HEK293 (cell line): Measurements from ENCODE around the gene EVI5L.

ENCODE experiments used
- HOXD13 ChIP-seq: sonication (generic); formaldehyde crosslinking; IDR thresholded peaks from 2 replicates; pipeline ENCODE4 v1.8.0; 2022; ENCODE audit warnings: missing genetic modification reagents, borderline replicate concordance
- IKZF3 ChIP-seq: fragments of 450-650 bp; IDR thresholded peaks from 2 replicates; pipeline ENCODE4 v1.5.0; 2018; ENCODE audit warnings: missing biosample characterization, mild to moderate bottlenecking, missing genetic modification characterization, moderate library complexity
- KLF8 ChIP-seq: fragments of 450-650 bp; formaldehyde crosslinking; IDR thresholded peaks from 2 replicates; pipeline ENCODE4 v1.5.1; 2016; ENCODE audit warnings: missing biosample characterization, missing genetic modification characterization
- PRDM10 ChIP-seq: fragments of 450-650 bp; formaldehyde crosslinking; IDR thresholded peaks from 2 replicates; pipeline ENCODE4 v1.5.1; 2016; ENCODE audit warnings: missing biosample characterization, missing genetic modification characterization
- PRDM6 ChIP-seq: fragments of 450-650 bp; formaldehyde crosslinking; IDR thresholded peaks from 2 replicates; pipeline ENCODE4 v1.5.1; 2017; ENCODE audit warnings: missing biosample characterization, missing genetic modification characterization
- RBAK ChIP-seq: fragments of 450-650 bp; formaldehyde crosslinking; IDR thresholded peaks from 2 replicates; pipeline ENCODE4 v1.5.1; 2016; ENCODE audit warnings: missing biosample characterization, missing genetic modification characterization
- TCF7L2 ChIP-seq: IDR thresholded peaks from 2 replicates; pipeline ENCODE4 v1.6.1; 2011; ENCODE audit warnings: low read depth, mild to moderate bottlenecking, inconsistent platforms, low read length, moderate library complexity, borderline replicate concordance
- ZNF223 ChIP-seq: fragments of 450-650 bp; formaldehyde crosslinking; IDR thresholded peaks from 2 replicates; pipeline ENCODE4 v1.5.1; 2016; ENCODE audit warnings: missing biosample characterization, missing genetic modification characterization
- ZNF311 ChIP-seq: fragments of 450-650 bp; formaldehyde crosslinking; IDR thresholded peaks from 2 replicates; pipeline ENCODE4 v1.5.1; 2017; ENCODE audit warnings: missing biosample characterization, missing genetic modification characterization, borderline replicate concordance
- ZNF37A ChIP-seq: fragments of 450-650 bp; IDR thresholded peaks from 2 replicates; pipeline ENCODE4 v1.5.1; 2018; ENCODE audit warnings: missing biosample characterization, missing genetic modification characterization
- ZNF544 ChIP-seq: fragments of 450-650 bp; formaldehyde crosslinking; IDR thresholded peaks from 2 replicates; pipeline ENCODE4 v1.5.0; 2017; ENCODE audit warnings: missing biosample characterization, missing genetic modification characterization
- ZNF571 ChIP-seq: fragments of 450-650 bp; formaldehyde crosslinking; IDR thresholded peaks from 2 replicates; pipeline ENCODE4 v1.5.0; 2017; ENCODE audit warnings: missing biosample characterization, missing genetic modification characterization
- ZNF623 ChIP-seq: fragments of 450-650 bp; formaldehyde crosslinking; IDR thresholded peaks from 2 replicates; pipeline ENCODE4 v1.5.1; 2016; ENCODE audit warnings: missing biosample characterization, missing genetic modification characterization
- ZNF654 ChIP-seq: fragments of 450-650 bp; formaldehyde crosslinking; IDR thresholded peaks from 2 replicates; pipeline ENCODE4 v1.5.1; 2016; ENCODE audit warnings: low read depth, missing biosample characterization, missing genetic modification characterization
- ZNF660 ChIP-seq: fragments of 450-650 bp; IDR thresholded peaks from 2 replicates; pipeline ENCODE4 v1.5.1; 2018; ENCODE audit warnings: missing biosample characterization, mild to moderate bottlenecking, missing genetic modification characterization
- ZNF791 ChIP-seq: fragments of 450-650 bp; formaldehyde crosslinking; IDR thresholded peaks from 2 replicates; pipeline ENCODE4 v1.5.1; 2016; ENCODE audit warnings: missing biosample characterization, missing genetic modification characterization
- ZNF830 ChIP-seq: fragments of 450-650 bp; IDR thresholded peaks from 2 replicates; pipeline ENCODE4 v1.5.0; 2018; ENCODE audit warnings: missing biosample characterization, missing genetic modification characterization, low read depth, mild to moderate bottlenecking, moderate library complexity
- ZSCAN23 ChIP-seq: fragments of 450-650 bp; formaldehyde crosslinking; IDR thresholded peaks from 2 replicates; pipeline ENCODE4 v1.5.1; 2016; ENCODE audit warnings: missing biosample characterization, missing genetic modification characterization
- TF ChIP-seq, protein P1 (sequence below): sonication (generic); formaldehyde crosslinking; IDR thresholded peaks from 2 replicates; pipeline ENCODE4 v1.8.1; 2022; ENCODE audit warnings: mild to moderate bottlenecking, moderate library complexity, missing genetic modification reagents
- TF ChIP-seq, protein P2 (sequence below): fragments of 450-650 bp; formaldehyde crosslinking; IDR thresholded peaks from 2 replicates; pipeline ENCODE4 v1.5.1; 2016; ENCODE audit warnings: missing biosample characterization, missing genetic modification characterization, borderline replicate concordance
- TF ChIP-seq, protein P3 (sequence below): fragments of 450-650 bp; formaldehyde crosslinking; IDR thresholded peaks from 2 replicates; pipeline ENCODE4 v1.5.1; 2016; ENCODE audit warnings: missing biosample characterization, missing genetic modification characterization
- TF ChIP-seq, protein P4 (sequence below): fragments of 450-650 bp; formaldehyde crosslinking; IDR thresholded peaks from 2 replicates; pipeline ENCODE4 v1.5.1; 2016; ENCODE audit warnings: missing biosample characterization, missing genetic modification characterization

The EVI5L gene

GRCh38 chr19:7888145-7888825, 58.3 kb downstream of the EVI5L start, which contains the start of gene LRRC8E (continued):
- TF ChIP-seq ZSCAN23 (tag by site-specific recombination) (no peak), ZNF660 (no peak), PRDM6 (tag by site-specific recombination) (no peak), IKZF3 (tag by site-specific recombination) (0 out of 2 replicates have a peak, but pooled peaks have one; percentile 69), RBAK (no peak), ZNF223 (tag by site-specific recombination) (peak; percentile 90), ZNF571 (tag by site-specific recombination) (no peak), PRDM10 (tag by site-specific recombination) (peak; percentile 97), ZNF37A (tag by site-specific recombination) (no peak), ZNF623 (tag by site-specific recombination) (no peak), ZNF791 (tag by site-specific recombination) (no peak), ZNF830 (tag by site-specific recombination) (no peak), ZNF654 (no peak), TCF7L2 (no peak), ZNF544 (tag by site-specific recombination) (no peak), KLF8 (tag by site-specific recombination) (peak; percentile 69; the same call in 1 of the 2 replicates), HOXD13 (CRISPR knock-in tag) (no peak), ZNF311 (no peak)
- TF ChIP-seq, protein P1, sequence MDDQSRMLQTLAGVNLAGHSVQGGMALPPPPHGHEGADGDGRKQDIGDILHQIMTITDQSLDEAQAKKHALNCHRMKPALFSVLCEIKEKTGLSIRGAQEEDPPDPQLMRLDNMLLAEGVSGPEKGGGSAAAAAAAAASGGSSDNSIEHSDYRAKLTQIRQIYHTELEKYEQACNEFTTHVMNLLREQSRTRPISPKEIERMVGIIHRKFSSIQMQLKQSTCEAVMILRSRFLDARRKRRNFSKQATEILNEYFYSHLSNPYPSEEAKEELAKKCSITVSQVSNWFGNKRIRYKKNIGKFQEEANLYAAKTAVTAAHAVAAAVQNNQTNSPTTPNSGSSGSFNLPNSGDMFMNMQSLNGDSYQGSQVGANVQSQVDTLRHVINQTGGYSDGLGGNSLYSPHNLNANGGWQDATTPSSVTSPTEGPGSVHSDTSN (CRISPR knock-in tag), result no peak
- TF ChIP-seq, protein P2, sequence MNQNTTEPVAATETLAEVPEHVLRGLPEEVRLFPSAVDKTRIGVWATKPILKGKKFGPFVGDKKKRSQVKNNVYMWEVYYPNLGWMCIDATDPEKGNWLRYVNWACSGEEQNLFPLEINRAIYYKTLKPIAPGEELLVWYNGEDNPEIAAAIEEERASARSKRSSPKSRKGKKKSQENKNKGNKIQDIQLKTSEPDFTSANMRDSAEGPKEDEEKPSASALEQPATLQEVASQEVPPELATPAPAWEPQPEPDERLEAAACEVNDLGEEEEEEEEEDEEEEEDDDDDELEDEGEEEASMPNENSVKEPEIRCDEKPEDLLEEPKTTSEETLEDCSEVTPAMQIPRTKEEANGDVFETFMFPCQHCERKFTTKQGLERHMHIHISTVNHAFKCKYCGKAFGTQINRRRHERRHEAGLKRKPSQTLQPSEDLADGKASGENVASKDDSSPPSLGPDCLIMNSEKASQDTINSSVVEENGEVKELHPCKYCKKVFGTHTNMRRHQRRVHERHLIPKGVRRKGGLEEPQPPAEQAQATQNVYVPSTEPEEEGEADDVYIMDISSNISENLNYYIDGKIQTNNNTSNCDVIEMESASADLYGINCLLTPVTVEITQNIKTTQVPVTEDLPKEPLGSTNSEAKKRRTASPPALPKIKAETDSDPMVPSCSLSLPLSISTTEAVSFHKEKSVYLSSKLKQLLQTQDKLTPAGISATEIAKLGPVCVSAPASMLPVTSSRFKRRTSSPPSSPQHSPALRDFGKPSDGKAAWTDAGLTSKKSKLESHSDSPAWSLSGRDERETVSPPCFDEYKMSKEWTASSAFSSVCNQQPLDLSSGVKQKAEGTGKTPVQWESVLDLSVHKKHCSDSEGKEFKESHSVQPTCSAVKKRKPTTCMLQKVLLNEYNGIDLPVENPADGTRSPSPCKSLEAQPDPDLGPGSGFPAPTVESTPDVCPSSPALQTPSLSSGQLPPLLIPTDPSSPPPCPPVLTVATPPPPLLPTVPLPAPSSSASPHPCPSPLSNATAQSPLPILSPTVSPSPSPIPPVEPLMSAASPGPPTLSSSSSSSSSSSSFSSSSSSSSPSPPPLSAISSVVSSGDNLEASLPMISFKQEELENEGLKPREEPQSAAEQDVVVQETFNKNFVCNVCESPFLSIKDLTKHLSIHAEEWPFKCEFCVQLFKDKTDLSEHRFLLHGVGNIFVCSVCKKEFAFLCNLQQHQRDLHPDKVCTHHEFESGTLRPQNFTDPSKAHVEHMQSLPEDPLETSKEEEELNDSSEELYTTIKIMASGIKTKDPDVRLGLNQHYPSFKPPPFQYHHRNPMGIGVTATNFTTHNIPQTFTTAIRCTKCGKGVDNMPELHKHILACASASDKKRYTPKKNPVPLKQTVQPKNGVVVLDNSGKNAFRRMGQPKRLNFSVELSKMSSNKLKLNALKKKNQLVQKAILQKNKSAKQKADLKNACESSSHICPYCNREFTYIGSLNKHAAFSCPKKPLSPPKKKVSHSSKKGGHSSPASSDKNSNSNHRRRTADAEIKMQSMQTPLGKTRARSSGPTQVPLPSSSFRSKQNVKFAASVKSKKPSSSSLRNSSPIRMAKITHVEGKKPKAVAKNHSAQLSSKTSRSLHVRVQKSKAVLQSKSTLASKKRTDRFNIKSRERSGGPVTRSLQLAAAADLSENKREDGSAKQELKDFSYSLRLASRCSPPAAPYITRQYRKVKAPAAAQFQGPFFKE, result no peak
- TF ChIP-seq, protein P3, sequence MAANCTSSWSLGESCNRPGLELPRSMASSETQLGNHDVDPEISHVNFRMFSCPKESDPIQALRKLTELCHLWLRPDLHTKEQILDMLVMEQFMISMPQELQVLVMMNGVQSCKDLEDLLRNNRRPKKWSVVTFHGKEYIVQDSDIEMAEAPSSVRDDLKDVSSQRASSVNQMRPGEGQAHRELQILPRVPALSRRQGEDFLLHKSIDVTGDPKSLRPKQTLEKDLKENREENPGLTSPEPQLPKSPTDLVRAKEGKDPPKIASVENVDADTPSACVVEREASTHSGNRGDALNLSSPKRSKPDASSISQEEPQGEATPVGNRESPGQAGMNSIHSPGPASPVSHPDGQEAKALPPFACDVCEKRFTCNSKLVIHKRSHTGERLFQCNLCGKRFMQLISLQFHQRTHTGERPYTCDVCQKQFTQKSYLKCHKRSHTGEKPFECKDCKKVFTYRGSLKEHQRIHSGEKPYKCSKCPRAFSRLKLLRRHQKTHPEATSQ, result no peak
- TF ChIP-seq, protein P4, sequence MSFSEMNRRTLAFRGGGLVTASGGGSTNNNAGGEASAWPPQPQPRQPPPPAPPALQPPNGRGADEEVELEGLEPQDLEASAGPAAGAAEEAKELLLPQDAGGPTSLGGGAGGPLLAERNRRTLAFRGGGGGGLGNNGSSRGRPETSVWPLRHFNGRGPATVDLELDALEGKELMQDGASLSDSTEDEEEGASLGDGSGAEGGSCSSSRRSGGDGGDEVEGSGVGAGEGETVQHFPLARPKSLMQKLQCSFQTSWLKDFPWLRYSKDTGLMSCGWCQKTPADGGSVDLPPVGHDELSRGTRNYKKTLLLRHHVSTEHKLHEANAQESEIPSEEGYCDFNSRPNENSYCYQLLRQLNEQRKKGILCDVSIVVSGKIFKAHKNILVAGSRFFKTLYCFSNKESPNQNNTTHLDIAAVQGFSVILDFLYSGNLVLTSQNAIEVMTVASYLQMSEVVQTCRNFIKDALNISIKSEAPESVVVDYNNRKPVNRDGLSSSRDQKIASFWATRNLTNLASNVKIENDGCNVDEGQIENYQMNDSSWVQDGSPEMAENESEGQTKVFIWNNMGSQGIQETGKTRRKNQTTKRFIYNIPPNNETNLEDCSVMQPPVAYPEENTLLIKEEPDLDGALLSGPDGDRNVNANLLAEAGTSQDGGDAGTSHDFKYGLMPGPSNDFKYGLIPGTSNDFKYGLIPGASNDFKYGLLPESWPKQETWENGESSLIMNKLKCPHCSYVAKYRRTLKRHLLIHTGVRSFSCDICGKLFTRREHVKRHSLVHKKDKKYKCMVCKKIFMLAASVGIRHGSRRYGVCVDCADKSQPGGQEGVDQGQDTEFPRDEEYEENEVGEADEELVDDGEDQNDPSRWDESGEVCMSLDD, result no peak
